Islet precursor cell (in vitro differentiated cells): ENCODE data around the gene HOXD12.
A peak's percentile ranks its signal among the peaks of the same experiment; 100 is the strongest.

ENCODE experiments used
- DNase-seq: peaks from one replicate; pipeline ENCODE4 v3.0.0-alpha.2; 2018

HOXD12 gene

DNA sequence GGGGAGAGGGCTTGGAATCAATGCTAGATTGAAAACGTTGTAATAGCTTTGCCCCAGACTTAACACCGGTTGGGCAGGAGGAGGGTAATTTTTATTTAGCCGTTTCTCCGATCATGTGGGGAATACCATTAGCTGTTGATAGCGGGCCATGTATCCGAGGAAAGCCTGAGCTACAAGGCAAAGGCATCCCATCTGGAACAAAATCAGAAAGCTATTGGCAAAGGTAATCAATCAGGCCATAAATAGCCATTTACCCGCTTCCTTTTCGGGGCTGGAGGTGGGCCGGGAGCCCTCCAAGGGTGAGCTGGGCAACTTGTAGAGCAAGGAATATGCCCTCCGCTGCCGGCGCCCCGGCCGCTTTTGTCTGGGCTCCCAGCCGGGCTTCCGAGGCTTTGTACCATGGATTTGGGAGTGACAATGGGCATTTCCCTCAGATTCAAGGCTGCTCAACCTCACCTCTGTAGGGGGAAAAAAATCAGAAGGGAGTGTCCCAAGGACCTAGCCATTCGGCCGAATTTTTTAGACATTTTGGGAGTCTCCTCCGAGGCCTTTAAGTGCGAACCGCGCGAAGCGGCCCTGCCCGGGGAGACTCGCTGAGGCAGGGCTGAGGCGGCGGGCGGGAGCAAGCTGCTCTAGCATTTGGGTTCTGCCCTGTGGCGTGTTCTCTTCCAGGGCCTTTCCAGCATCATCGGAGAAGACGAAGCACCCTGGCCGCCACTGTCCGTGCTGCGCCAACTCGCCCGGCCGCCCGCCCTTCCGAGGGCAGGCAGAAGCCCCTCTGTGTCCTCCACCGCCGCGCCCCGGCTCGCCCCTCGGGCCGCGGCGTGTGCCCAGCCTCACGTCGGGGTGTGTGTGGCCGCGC is 21.8 kb downstream of the HOXD12 start:
- DNase-seq: no peak

DNA sequence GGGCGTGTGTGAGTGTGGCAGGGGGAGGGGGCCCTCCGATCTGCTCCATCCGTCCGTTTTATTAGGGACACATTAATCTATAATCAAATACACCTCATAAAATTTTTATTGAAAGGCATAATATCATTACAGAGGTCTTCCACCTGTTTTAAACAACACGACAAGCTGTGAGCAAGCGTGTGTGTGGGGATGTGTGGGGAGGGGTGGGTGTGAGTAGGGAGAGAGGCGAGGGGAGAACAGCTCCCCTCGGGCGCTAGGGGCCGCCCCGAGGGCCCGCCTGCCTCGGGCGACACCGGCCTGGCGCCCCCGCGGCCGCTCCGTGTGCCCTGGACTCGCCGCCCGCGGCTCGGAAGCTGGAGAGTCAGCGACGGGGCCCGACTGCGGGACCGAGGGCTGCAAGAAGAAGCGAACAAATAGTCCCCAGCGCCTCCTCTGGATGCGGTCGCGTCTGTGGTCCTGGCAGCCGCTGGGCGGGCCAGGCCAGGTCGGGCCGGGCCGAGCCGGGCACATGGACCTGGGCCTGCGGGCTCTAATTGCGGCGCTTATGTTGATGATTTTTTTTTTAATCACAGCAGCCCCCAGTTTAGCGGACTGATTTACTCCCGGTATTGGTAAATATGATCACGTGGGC is 22.6 kb downstream of the HOXD12 start:
- no peak for DNase-seq

DNA sequence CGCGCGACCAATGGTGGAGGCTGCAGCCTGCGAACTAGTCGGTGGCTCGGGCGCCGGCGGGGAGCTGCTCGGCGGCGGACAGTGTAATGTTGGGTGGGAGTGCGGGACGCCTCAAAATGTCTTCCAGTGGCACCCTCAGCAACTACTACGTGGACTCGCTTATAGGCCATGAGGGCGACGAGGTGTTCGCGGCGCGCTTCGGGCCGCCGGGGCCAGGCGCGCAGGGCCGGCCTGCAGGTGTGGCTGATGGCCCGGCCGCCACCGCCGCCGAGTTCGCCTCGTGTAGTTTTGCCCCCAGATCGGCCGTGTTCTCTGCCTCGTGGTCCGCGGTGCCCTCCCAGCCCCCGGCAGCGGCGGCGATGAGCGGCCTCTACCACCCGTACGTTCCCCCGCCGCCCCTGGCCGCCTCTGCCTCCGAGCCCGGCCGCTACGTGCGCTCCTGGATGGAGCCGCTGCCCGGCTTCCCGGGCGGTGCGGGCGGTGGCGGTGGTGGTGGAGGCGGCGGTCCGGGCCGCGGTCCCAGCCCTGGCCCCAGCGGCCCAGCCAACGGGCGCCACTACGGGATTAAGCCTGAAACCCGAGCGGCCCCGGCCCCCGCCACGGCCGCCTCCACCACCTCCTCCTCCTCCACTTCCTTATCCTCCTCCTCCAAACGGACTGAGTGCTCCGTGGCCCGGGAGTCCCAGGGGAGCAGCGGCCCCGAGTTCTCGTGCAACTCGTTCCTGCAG is 23.3 kb downstream of the HOXD12 start, which contains the start of gene HOXD9:
Gene HOXD9, plus strand, starts transcription at position 37 of the 728 bp plus-strand sequence. Its CDS starts 50 bp downstream, at position 87.
- no peak for DNase-seq

- DNase-seq: no peak
These were observed 24.0 kb downstream of the HOXD12 start for GRCh38 chr2:176123411-176124109.

DNA sequence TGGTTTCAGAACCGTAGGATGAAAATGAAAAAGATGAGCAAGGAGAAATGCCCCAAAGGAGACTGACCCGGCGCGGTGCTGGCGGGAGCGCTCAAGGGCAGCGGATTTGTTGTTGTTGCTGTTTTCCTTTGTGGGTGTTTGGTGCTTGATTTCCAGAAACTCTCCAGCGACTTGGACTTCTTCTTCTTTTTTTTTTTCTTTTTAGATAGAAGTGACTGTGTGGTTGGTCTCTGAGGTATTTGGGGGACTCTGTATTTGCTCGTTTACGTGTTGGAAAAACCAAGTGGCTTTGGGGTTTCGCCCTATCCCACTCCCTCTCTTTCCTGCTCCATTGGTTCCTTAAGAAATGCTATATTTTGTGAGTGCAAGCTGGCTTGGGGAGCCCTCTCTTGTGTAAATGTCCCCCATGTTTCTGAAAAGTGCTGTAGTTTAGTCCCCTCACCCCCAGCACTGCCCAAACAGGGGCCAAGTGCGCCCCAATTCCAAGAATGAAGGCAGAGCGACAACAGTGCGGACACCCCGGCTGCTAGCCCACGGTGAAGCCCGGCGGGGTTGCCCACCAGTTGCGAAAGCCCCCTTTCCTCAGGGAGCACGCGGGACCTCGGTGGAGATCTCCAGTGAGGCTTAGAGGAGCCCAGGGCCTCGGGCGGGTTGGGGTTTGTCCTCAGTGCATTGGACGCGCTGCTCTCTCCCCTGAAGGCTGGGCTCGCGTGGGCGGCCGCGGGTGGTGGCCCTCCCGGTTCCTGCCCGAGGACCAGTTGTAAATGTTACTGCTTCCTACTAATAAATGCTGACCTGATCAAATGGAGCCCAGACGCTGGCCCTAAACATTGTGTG is 24.7 kb downstream of the HOXD12 start:
- DNase-seq: no peak

DNA sequence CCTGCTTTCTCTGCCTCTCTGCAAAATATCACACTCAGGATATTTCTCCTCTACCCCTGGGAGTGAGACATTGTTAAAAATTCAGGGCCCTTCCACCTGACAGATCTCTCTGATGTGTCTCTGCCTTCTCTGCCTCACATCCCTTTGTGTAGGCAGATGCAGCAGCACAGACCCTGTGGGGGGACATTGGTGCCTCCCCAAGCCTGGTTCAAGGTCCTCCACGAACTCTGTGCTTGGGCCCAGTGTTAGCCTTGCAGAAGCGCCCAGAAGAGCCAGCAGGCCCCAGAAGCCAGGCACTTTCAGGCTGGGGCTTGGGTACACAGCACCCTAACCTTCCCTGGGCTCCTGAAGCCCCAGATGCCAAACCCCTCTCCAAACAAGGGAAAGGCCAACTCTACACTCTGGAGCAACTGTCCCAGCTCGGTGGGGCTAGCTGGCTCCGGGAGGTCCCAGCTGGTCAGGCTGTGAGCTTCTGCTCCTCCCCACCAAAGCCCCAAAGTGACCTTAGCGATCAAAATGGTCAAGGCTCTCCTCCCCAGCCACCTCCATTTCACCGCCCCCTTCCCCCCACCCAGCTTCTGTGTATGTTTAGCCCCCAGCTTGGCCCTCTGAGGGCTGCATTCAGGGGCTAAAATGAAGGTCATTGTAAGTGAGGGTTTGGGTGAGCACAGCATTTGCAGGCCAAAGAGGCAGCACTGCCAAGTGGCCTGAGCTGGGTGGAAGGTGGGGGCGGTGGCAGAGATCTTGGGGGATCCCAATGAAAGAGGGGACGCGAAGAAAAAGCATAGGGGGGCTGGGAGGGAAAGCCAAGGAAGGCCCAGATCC is 25.6 kb downstream of the HOXD12 start:
- no peak for DNase-seq

- peak; percentile 71 for DNase-seq
These were observed 26.1 kb downstream of the HOXD12 start for GRCh38 chr2:176125772-176126054.

GRCh38 chr2:176126929-176127773 is 27.6 kb downstream of the HOXD12 start:
- DNase-seq: peak; percentile 54

GRCh38 chr2:176127774-176128072 is 28.1 kb downstream of the HOXD12 start:
- no peak for DNase-seq

DNA sequence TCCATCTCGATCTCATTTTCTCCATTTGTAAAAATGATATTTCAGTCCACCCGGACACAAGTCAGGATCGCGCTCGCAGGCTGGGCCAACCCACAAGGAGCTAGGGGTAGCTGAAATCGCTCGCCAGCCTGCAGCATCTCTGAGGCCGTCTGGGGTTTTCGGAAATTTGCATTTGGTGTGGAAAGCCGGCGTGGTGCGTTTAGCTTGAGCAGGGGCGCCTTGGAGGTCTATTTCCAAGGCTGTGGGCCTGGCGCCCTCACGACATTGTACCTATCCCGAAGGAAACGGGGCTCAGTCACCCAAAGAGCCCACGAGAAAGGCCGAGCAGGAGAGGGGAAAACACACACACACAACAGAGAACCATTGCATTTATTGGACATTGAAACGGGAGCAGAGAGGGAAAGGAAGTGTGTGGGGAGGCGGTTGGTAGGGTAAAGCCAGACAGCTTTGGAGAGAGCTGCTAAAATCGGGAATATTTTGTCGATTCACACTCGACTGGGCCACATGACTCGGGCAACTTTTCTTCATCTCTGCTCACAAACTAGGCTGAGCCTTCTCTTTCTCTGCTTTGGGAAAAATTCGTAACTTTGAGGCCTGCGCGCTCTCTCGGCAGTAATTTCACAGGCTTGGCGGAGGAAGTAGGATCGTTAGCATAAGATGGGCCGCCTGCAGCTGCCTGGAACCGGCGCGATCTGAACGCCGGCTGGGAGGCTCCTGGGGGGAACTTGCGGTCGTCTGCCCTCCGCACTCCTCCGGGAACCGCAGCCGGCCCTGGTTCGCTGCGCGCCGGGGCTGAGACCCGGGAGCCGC is 28.8 kb downstream of the HOXD12 start:
- peak; percentile 62 for DNase-seq

DNA sequence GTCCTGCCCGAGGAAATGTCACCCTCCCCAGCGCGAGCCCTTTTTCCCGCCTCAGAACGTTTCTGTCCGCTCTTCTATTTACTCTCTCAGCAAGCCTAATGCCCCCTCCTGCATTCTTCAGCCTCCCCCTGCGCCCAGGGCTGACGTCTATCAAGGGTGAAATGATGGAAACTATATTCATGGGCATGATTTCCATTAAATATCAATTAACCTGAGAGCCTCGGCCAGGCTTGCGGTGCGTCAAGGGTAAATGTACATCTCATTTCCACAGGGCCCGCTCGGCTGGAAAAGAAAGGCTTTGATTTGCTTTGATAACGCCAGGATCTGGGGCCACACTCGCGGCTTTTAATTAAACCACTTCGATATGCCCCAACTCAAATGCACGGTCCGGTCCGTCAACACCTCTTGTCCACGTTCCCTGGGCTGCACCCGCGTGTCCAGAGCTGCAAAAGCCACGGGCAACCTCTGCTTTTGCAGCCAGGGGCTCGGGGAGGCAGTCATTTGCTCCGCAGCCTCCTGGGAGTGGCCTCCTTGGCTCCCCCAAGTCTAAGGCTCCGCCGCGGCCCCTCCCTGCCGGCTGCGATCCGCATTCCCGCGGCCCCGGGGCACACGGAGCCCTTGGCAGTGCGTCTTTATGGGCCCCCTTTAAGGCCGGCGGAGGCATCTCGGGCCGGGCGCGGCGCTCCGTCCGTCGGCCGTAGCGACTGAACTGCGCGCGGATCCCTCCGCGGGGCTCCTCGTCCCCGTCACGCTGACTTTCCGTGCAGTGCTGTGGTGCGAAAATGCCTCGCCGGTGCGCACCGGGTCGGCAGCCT is 29.6 kb downstream of the HOXD12 start, which contains the start of gene HOXD8:
Gene HOXD8, plus strand, starts transcription at position 724 of the 815 bp plus-strand sequence. CDS start 662 bp downstream, outside the sequence.
- DNase-seq: peak; percentile 74

GRCh38 chr2:176129813-176130146 is 30.2 kb downstream of the HOXD12 start:
- DNase-seq: no peak

DNA sequence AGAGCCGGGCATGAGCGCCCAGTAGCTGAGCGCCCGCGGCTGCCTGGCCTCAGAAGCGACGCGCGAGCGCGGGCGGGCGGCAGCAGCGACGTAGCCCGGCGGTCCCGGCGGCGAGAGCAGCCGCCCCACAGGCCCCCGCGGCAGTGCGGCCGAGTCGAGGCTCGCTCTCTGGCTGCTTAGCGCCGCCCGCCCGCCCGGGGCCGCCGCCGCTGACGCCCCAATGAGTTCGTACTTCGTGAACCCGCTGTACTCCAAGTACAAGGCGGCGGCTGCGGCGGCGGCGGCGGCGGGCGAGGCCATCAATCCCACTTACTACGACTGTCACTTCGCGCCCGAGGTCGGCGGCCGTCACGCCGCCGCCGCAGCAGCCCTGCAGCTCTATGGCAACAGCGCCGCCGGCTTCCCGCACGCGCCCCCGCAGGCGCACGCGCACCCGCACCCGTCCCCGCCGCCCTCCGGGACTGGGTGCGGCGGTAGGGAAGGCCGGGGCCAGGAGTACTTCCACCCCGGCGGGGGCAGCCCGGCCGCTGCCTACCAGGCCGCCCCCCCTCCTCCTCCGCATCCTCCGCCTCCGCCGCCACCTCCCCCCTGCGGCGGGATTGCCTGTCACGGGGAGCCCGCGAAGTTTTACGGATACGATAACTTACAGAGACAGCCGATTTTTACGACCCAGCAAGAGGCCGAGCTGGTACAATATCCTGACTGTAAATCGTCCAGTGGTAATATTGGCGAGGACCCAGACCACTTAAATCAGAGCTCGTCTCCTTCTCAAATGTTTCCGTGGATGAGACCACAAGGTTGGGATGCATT is 30.8 kb downstream of the HOXD12 start:
- peak; percentile 72 for DNase-seq

GRCh38 chr2:176130957-176131847 is 31.6 kb downstream of the HOXD12 start:
- DNase-seq: no peak

- DNase-seq: no peak
These were observed 32.2 kb downstream of the HOXD12 start for GRCh38 chr2:176131848-176132158.

GRCh38 chr2:176132205-176133171 is 32.9 kb downstream of the HOXD12 start:
- DNase-seq: no peak
